ENCODE measurements around the gene SLC38A8.

GRCh38 chr16:83972256-83973008 lies 70.2 kb downstream of the SLC38A8 start:
- TF ChIP-seq CTCF (IDR thresholded peaks at IDR 0.05; ENCODE audit: low read depth, low read length) (no peak), EZH2phosphoT487 (IDR thresholded peaks at IDR 0.05; ENCODE audit: low read depth) (no peak)
